K562 (cell line): ENCODE results near the gene CLDN7. TPM values are rescaled to one million over a fixed set of nuclear protein-coding genes. Genes with fewer than 3 reads are reported as not detected.
A peak's percentile ranks its signal among the peaks of the same experiment; 100 is the strongest.

Source experiments
- CHD4 ChIP-seq: fragments of 200-600 bp; sonication (generic); IDR thresholded peaks from 3 replicates; pipeline ENCODE4 v1.6.1; 2012; ENCODE audit warnings: low read depth, mild to moderate bottlenecking, mixed read lengths, low read length, inconsistent platforms; ENCODE audit not compliant: insufficient read depth, insufficient replicate concordance, poor library complexity, severe bottlenecking
- FOXJ3 ChIP-seq: sonication (generic); formaldehyde crosslinking; IDR thresholded peaks from 2 replicates; pipeline ENCODE4 v1.4.0; 2020; ENCODE audit warnings: mild to moderate bottlenecking, missing genetic modification reagents
- FOXK1 ChIP-seq: sonication (generic); formaldehyde crosslinking; IDR thresholded peaks from 2 replicates; pipeline ENCODE4 v1.8.0; 2022; ENCODE audit warnings: missing genetic modification reagents, mild to moderate bottlenecking, borderline replicate concordance
- MYBL2 ChIP-seq, 2 experiments: fragments of 450-650 bp in 1 of 2; sonication (generic) in 1 of 2; formaldehyde crosslinking in 1 of 2; IDR thresholded peaks; 2 replicates each; pipeline versions ENCODE4 v1.6.1 to v1.8.1; 2017 to 2022; ENCODE audit warnings: borderline replicate concordance in 1 of 2, inconsistent platforms in 1 of 2, low read depth in 1 of 2, mild to moderate bottlenecking in 1 of 2, missing genetic modification reagents in 1 of 2, moderate library complexity in 1 of 2
- NR2C1 ChIP-seq, 2 experiments: fragments of 450-650 bp; IDR thresholded peaks; 2 replicates each; pipeline ENCODE4 v1.6.1; 2017; ENCODE audit warnings: mild to moderate bottlenecking in 2 of 2, antibody characterized with exemption in 1 of 2, inconsistent platforms in 1 of 2, missing compliant biosample characterization in 1 of 2, missing genetic modification characterization in 1 of 2
- NR2C2 ChIP-seq, 2 experiments: fragments of 200-800 bp in 1 of 2; sonication (Bioruptor generic) in 1 of 2; sonication (generic) in 1 of 2; formaldehyde crosslinking in 1 of 2; IDR thresholded peaks; 2 replicates each; pipeline versions ENCODE4 v1.6.1 to v1.8.0; 2016 to 2022; ENCODE audit warnings: mild to moderate bottlenecking in 1 of 2, missing compliant biosample characterization in 1 of 2, missing genetic modification characterization in 1 of 2, missing genetic modification reagents in 1 of 2
- PPARD ChIP-seq: fragments of 250-450 bp; sonication (Bioruptor Pico); IDR thresholded peaks from 2 replicates; pipeline ENCODE4 v1.8.0; 2022; ENCODE audit warnings: inconsistent platforms, mild to moderate bottlenecking, moderate library complexity
- RBM34 ChIP-seq: fragments of 200-400 bp; formaldehyde crosslinking; IDR thresholded peaks from 2 replicates; pipeline ENCODE4 v1.6.1; 2018; ENCODE audit warnings: low read length, borderline replicate concordance; ENCODE audit not compliant: insufficient read depth
- SP2 ChIP-seq: IDR thresholded peaks from 2 replicates; pipeline ENCODE4 v1.6.1; 2011; ENCODE audit warnings: mild to moderate bottlenecking, low read depth, low read length, moderate library complexity; ENCODE audit not compliant: poor library complexity, severe bottlenecking; ENCODE audit errors: extremely low read depth
- WHSC1 ChIP-seq: IDR thresholded peaks from one replicate; pipeline ENCODE4 v1.6.1; 2012; ENCODE audit warnings: low read length, control low read depth, inconsistent platforms
- ZNF12 ChIP-seq: sonication (generic); formaldehyde crosslinking; IDR thresholded peaks from 2 replicates; pipeline ENCODE4 v1.4.0; 2020; ENCODE audit warnings: mild to moderate bottlenecking, missing genetic modification reagents
- ZNF518B ChIP-seq: fragments of 250-450 bp; sonication (Bioruptor Pico); IDR thresholded peaks from 2 replicates; pipeline ENCODE4 v1.5.0; 2021; ENCODE audit warnings: mild to moderate bottlenecking, moderate library complexity
- polyA plus RNA-seq, 8 experiments: library from polyadenylated mRNA; depleted of rRNA in 4 of 8; stranded (reverse) in 5 of 8; unstranded in 3 of 8; fragments of >200 nt; fragmentation: Nextera tagmentation in 2 of 8; fragmentation: Illumina TruSeq in 1 of 8; extraction: Ambion mirVana in 2 of 8; extraction: Trizol in 1 of 8; gene quantifications; 2 replicates each; pipeline versions ENCODE4 v1.2.1 to v1.2.3, GENCODE V29; 2011 to 2014; ENCODE audit warnings: inconsistent platforms in 1 of 8, missing spikeins in 1 of 8
- total RNA-seq, 7 experiments: library from RNA; depleted of rRNA in 6 of 7; stranded (reverse); fragments of >200 nt in 6 of 7; fragmentation: Illumina TruSeq in 2 of 7; extraction: Trizol in 2 of 7; gene quantifications; 2 replicates each; pipeline versions ENCODE4 v1.2.1 to v1.2.3, GENCODE V29; 2011 to 2021; ENCODE audit warnings: low replicate concordance in 1 of 7

Gene CLDN7
- total and polyA plus RNA-seq, 9 of the 15 experiments (the other 6 are each of a cell fraction or from before 2014, with no cell fraction given) = 2.2 to 14.5 (median 7.6) TPM

- TF ChIP-seq NR2C1 (IDR thresholded peaks at IDR 0.05) (peak; percentile 49; the same call in 1 of the 2 replicates), NR2C1 (tag; IDR thresholded peaks at IDR 0.05) (peak; percentile 46; the same call in 1 of the 2 replicates), ZNF518B (CRISPR knock-in tag) (no peak), FOXJ3 (CRISPR knock-in tag) (no peak), CHD4 (no peak), FOXK1 (no peak), PPARD (CRISPR knock-in tag) (no peak), MYBL2 (IDR thresholded peaks at IDR 0.05; ENCODE audit: low read depth) (no peak), MYBL2 (CRISPR knock-in tag; IDR thresholded peaks at IDR 0.05; ENCODE audit: borderline replicate concordance) (no peak), ZNF12 (no peak), WHSC1 (no peak), RBM34 (no peak), SP2 (no peak), NR2C2 (CRISPR knock-in tag; IDR thresholded peaks at IDR 0.05) (no peak), NR2C2 (tag; IDR thresholded peaks at IDR 0.05) (peak; percentile 54)
These were observed 21.1 kb downstream of the CLDN7 start (continued) for GRCh38 chr17:7241090-7241733.
